ENCODE measurements around the gene KIF26B. TPM values are rescaled to one million over a fixed set of nuclear protein-coding genes. Genes with fewer than 3 reads are reported as not detected.

KIF26B gene
- total RNA-seq, 2 experiments from 2014 or later = not detected

- intact Hi-C loops (cut with micrococcal nuclease; ENCODE audit: unreplicated experiment) = no loop called here
- no TSS peak for BruUV-seq (replicated peaks)
- H3K9me2 ChIP-seq (ENCODE audit: insufficient read depth, low read length) = no peaks in the 10 kb centered on the region
- no peaks in the 10 kb centered on the region for H3K9me3 ChIP-seq (ENCODE audit: low read length)
- H2AFZ ChIP-seq (ENCODE audit: low read length) = no peak overlapping the region
- no peak overlapping the region for H3K27ac ChIP-seq (ENCODE audit: low read depth, low read length, poor library complexity, severe bottlenecking)
- no peak overlapping the region for H3K4me2 ChIP-seq (ENCODE audit: low read length)
- DNase-seq (ENCODE audit: low spot score) = no peak
- H3K4me1 ChIP-seq (ENCODE audit: insufficient read depth, low read length, poor library complexity, severe bottlenecking) = no peaks in the 10 kb centered on the region
- no peaks in the 10 kb centered on the region for H4K20me1 ChIP-seq (ENCODE audit: insufficient read depth, low read length)
- ChIA-PET CTCF (ENCODE audit: unreplicated experiment) (no interaction called here), POLR2A (no interaction called here)
- no peaks in the 10 kb centered on the region for H3K79me2 ChIP-seq (ENCODE audit: insufficient read depth, low read depth, low read length)
- no peaks in the 10 kb centered on the region for H3K36me3 ChIP-seq (ENCODE audit: insufficient read depth, low read length)
- no peak overlapping the region for H3K4me3 ChIP-seq (ENCODE audit: low read depth, low read length, poor library complexity, severe bottlenecking)
- TF ChIP-seq CTCF (conservative IDR thresholded peaks at IDR 0.05; ENCODE audit: low read length) = no peak
- TF ChIP-seq EZH2phosphoT487 (IDR thresholded peaks at IDR 0.05; ENCODE audit: borderline replicate concordance, low read depth, low read length) = no peak
Observed at GRCh38 chr1:245604979-245605378, 450.2 kb downstream of the KIF26B start.

GRCh38 chr1:245605480-245606156, 450.8 kb downstream of the KIF26B start:
- no peaks in the 10 kb centered on the region for H3K9me3 ChIP-seq (ENCODE audit: low read length)
- DNase-seq (ENCODE audit: low spot score) = no peak
- no peak overlapping the region for H3K4me2 ChIP-seq (ENCODE audit: low read length)
- no peaks in the 10 kb centered on the region for H3K36me3 ChIP-seq (ENCODE audit: insufficient read depth, low read length)
- H4K20me1 ChIP-seq (ENCODE audit: insufficient read depth, low read length) = no peaks in the 10 kb centered on the region
- no peaks in the 10 kb centered on the region for H3K4me1 ChIP-seq (ENCODE audit: insufficient read depth, low read length, poor library complexity, severe bottlenecking)
- TF ChIP-seq EZH2phosphoT487 (IDR thresholded peaks at IDR 0.05; ENCODE audit: borderline replicate concordance, low read depth, low read length) = no peak
- no peak for TF ChIP-seq CTCF (conservative IDR thresholded peaks at IDR 0.05; ENCODE audit: low read length)
- no peak overlapping the region for H3K27ac ChIP-seq (ENCODE audit: low read depth, low read length, poor library complexity, severe bottlenecking)
- no peak overlapping the region for H3K4me3 ChIP-seq (ENCODE audit: low read depth, low read length, poor library complexity, severe bottlenecking)
- no peaks in the 10 kb centered on the region for H3K9me2 ChIP-seq (ENCODE audit: insufficient read depth, low read length)
- intact Hi-C loops (cut with micrococcal nuclease; ENCODE audit: unreplicated experiment) = no loop called here
- POLR2A ChIA-PET = no interaction called here
- BruUV-seq (replicated peaks) = no TSS peak
- no peak overlapping the region for H2AFZ ChIP-seq (ENCODE audit: low read length)
- no peaks in the 10 kb centered on the region for H3K79me2 ChIP-seq (ENCODE audit: insufficient read depth, low read depth, low read length)
- CTCF ChIA-PET (ENCODE audit: unreplicated experiment) = no interaction called here

GRCh38 chr1:245606157-245606725, 451.5 kb downstream of the KIF26B start:
- Histone ChIP-seq H3K9me3 (ENCODE audit: low read length) (no peaks in the 10 kb centered on the region), H3K27ac (ENCODE audit: low read depth, low read length, poor library complexity, severe bottlenecking) (no peak overlapping the region), H3K9me2 (ENCODE audit: insufficient read depth, low read length) (no peaks in the 10 kb centered on the region), H3K79me2 (ENCODE audit: insufficient read depth, low read depth, low read length) (no peaks in the 10 kb centered on the region), H3K4me3 (ENCODE audit: low read depth, low read length, poor library complexity, severe bottlenecking) (no peak overlapping the region), H4K20me1 (ENCODE audit: insufficient read depth, low read length) (no peaks in the 10 kb centered on the region), H3K4me2 (ENCODE audit: low read length) (no peak overlapping the region), H3K4me1 (ENCODE audit: insufficient read depth, low read length, poor library complexity, severe bottlenecking) (no peaks in the 10 kb centered on the region), H2AFZ (ENCODE audit: low read length) (no peak overlapping the region), H3K36me3 (ENCODE audit: insufficient read depth, low read length) (no peaks in the 10 kb centered on the region)
- DNase-seq (ENCODE audit: low spot score) = no peak
- ChIA-PET POLR2A (interaction anchor here (0.7 kb wide), 1 partner anchor 182 kb away, joined by 3 read pairs; no protein-coding TSS in a partner anchor), CTCF (ENCODE audit: unreplicated experiment) (no interaction called here)
- intact Hi-C loops (cut with micrococcal nuclease; ENCODE audit: unreplicated experiment) = no loop called here
- BruUV-seq (replicated peaks) = no TSS peak
- TF ChIP-seq EZH2phosphoT487 (IDR thresholded peaks at IDR 0.05; ENCODE audit: borderline replicate concordance, low read depth, low read length) = no peak
- TF ChIP-seq CTCF (conservative IDR thresholded peaks at IDR 0.05; ENCODE audit: low read length) = no peak

Data from OCI-LY7 (cell line).